Heart left ventricle (tissue), 16 donors: Measurements from ENCODE around the gene PACSIN2. TPM values are rescaled to one million over a fixed set of nuclear protein-coding genes. Genes with fewer than 3 reads are reported as not detected.

Experiments used
- ATAC-seq, 4 donors: fragments of 200-7000 bp; cut with Tn5 transposase; one replicate each; pipeline ENCODE4 v1.9.1; 2020 to 2022; ENCODE audit warnings: moderate library complexity in 4 of 4, mild to moderate bottlenecking in 3 of 4, moderate number of reproducible peaks in 1 of 4
- DNase-seq, 5 donors: peaks; one replicate each; pipeline ENCODE4 v3.0.0-alpha.2; 2020
- H3K27ac ChIP-seq, 12 donors: fragments of 200-600 bp; sonication (generic) in 4 of 12; one replicate each; pipeline versions ENCODE4 v1.5.0 to v1.8.0; 2016 to 2022; ENCODE audit warnings: mild to moderate bottlenecking in 2 of 12
- H3K27me3 ChIP-seq, 9 donors: fragments of 200-600 bp; sonication (generic) in 2 of 9; one replicate each; pipeline versions ENCODE4 v1.5.1 to v1.8.0; 2016 to 2022; ENCODE audit warnings: mild to moderate bottlenecking in 3 of 9
- H3K36me3 ChIP-seq, 9 donors: fragments of 200-600 bp; sonication (generic) in 2 of 9; one replicate each; pipeline versions ENCODE4 v1.5.0 to v1.8.0; 2018 to 2022; ENCODE audit warnings: mild to moderate bottlenecking in 2 of 9
- H3K4me1 ChIP-seq, 12 donors: fragments of 200-600 bp; sonication (generic) in 4 of 12; one replicate each; pipeline versions ENCODE4 v1.5.0 to v1.8.0; 2016 to 2022; ENCODE audit warnings: mild to moderate bottlenecking in 3 of 12
- H3K4me3 ChIP-seq, 12 donors: fragments of 200-600 bp; sonication (generic) in 4 of 12; one replicate each; pipeline versions ENCODE4 v1.5.0 to v1.8.0; 2017 to 2022; ENCODE audit warnings: mild to moderate bottlenecking in 9 of 12, moderate library complexity in 4 of 12
- H3K9me3 ChIP-seq, 12 donors: fragments of 200-600 bp; sonication (generic) in 4 of 12; one replicate each; pipeline versions ENCODE4 v1.5.0 to v1.8.0; 2016 to 2022; ENCODE audit warnings: mild to moderate bottlenecking in 1 of 12
- CTCF ChIP-seq, 12 donors: fragments of 200-600 bp; sonication (generic) in 4 of 12; IDR thresholded peaks; one replicate each; pipeline versions ENCODE4 v1.5.0 to v1.8.0; 2018 to 2022; ENCODE audit warnings: antibody characterized with exemption in 12 of 12, mild to moderate bottlenecking in 5 of 12
- POLR2A ChIP-seq, 2 donors: fragments of 450-650 bp; IDR thresholded peaks; one replicate each; pipeline ENCODE4 v1.6.1; 2017; ENCODE audit warnings: antibody characterized with exemption in 2 of 2, mild to moderate bottlenecking in 2 of 2, moderate library complexity in 2 of 2
- WGBS, 4 donors: extraction: QIAGEN DNeasy Blood & Tissue Kit in 2 of 4; methylation state at CpG; one replicate each; pipeline versions ENCODE4 v1.1.5 to v1.1.7; 2013 to 2018; 5-methylcytosine and 5-hydroxymethylcytosine counted together
- intact Hi-C, 10 donors: fragments of 100-400 bp; cut with DNase I; formaldehyde crosslinking; loops; one replicate each; pipeline versions ENCODE4 v1.11.1 to v1.14.2; 2022
- polyA plus RNA-seq, 2 donors: library from polyadenylated mRNA; stranded (reverse); fragments of 200-250 nt; gene quantifications; one replicate each; pipeline ENCODE4 v1.2.3, GENCODE V29; 2013
- total RNA-seq, 9 donors: library from RNA; depleted of rRNA in 2 of 9; stranded (reverse); fragments of >200 nt in 2 of 9; fragmentation: NEBNext Ultra II Directional in 3 of 9; extraction: Animal tissue kit (Norgen Biotek cat#: 25700) in 3 of 9; gene quantifications; one replicate each; pipeline versions ENCODE4 v1.1.0 to v1.2.4, GENCODE V29; 2016 to 2023
- donor health status: ischemic (EF 13 %, LVEDD 7.1; RV severe dilation, severe dysfunction).
- donor health status: healthy with polysubstance abuse.
- donor health status: DM: no; HTN: yes; CAD: no.
- donor health status: DM: no; HTN: no; CAD: no.
- donor health status: ischemic (EF 25% LVEDD 6.9; RV normal size, moderate dysfunction).
- donor health status: ischemic (EF 25% LVEDD 5.7; RV mildly dilated, moderate dysfunction).
- donor health status: healthy.
- donor health status: DM: yes; HTN: yes; CAD: no.
- donor health status: ischemic (EF 35%, LVEDD 5.7; RV mildly dilated, moderate dysfunction).
- donor health status: nonischemic (EF 11% LVEDD 7.7; RV severe dilation, severe dysfunction).
- donor health status: DM: yes; HTN: yes; CAD: no.
- donor health status: PGD.
- donor health status: ischemic (EF 29% LVEDD 5.4; RV normal size, mild dysfunction).
- donor health status: nonischemic (EF 23%, LVEDD 6.1; RV moderate dilation, normal function).

Gene PACSIN2
- total and polyA plus RNA-seq, 11 donors = 26.5 to 87.1 (median 59.3) TPM

- Histone ChIP-seq H3K9me3 (no peaks in the 10 kb centered on the region), H3K36me3 (peaks cover 0 to 4% (median 0%) of the 10 kb centered on the region in 9 donors), H3K4me1 (peaks cover 0 to 35% (median 18%) of the 10 kb centered on the region in 12 donors), H3K27ac (peak overlapping the region in 9 of 12 donors; percentile 93 to 98 (median 98)), H3K27me3 (no peaks in the 10 kb centered on the region), H3K4me3 (peak overlapping the region in 9 of 12 donors; percentile 79 to 95 (median 92))
- ATAC-seq (peak in 2 of 4 donors; percentile 2 to 7), DNase-seq (peak in 1 of 5 donors; percentile 66)
- TF ChIP-seq POLR2A (IDR thresholded peaks at IDR 0.05) (no peak), CTCF (IDR thresholded peaks at IDR 0.05) (no peak)
- intact Hi-C loops = loop anchor here in 3 of 10 donors (2.0 to 10.0 kb wide), 4 partner anchors 73 to 211 kb away; partner anchors contain the start of genes CYB5R3 (in 1 of the 3) and PACSIN2 (in 1 of the 3)
- 87 to 92% (median 89%) methylated on average over 14 of the region's 14 CpGs for WGBS, 4 donors
Observed at GRCh38 chr22:42857845-42858481, 157.0 kb downstream of the PACSIN2 start.

DNA sequence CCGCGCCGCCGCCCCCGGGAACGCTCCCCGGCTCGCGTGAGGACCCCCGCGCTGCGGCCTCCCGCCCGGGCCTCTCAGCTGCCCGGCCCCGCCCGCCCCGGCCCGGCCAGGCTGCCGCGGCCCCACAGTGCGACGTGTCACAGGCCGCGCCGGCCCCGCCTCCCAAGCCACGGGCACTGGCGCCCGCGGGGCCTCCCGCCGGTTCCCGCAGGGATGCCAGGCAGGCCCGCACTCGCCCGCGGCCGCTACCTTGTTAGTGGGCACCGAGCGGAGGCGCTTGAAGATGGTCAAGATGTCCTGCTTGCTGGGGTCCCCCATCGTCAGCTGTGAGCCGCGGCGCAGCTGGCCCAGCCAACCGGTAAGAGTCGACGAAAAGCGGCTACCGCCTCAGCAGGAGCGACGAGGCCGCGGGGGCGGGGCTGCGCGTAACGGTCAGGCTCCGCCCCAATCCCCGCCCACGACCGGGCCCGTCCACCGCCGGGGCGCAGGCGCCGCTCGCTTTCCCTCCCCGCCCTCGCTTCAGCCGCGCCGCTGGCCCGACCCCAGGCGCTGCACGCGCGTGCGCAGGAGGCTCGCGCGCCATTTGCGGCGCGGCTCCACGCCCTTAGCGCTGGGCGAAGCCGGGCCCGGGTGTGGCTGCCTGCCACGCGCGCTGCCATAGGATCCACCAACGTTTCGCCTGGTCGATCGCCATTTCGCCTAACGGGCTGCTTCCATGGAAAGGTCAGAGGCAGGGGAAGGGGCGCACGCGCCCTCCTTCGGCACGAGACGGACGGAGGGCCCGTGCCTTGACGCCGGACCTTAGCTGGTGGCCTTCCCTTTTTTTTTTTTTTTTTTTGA lies 157.9 kb downstream of the PACSIN2 start, which contains the start of gene ARFGAP3:
Gene ARFGAP3, minus strand, starts transcription at position 409 of the 840 bp plus-strand sequence. Its CDS starts 91 bp downstream, at position 318.
- DNase-seq (peak; percentile 94 to 98 (median 96)), ATAC-seq (peak; percentile 90 to 98 (median 96))
- Histone ChIP-seq H3K4me3 (peak within 1 kb of the TSS; percentile 72 to 95 (median 90)), H3K36me3 (peaks cover 0 to 4% (median 0%) of the 10 kb centered on the region in 9 donors), H3K4me1 (peaks cover 0 to 35% (median 18%) of the 10 kb centered on the region in 12 donors), H3K27me3 (no peaks in the 10 kb centered on the region), H3K9me3 (no peaks in the 10 kb centered on the region), H3K27ac (peak within 1 kb of the TSS; percentile 87 to 98 (median 98))
- WGBS, 4 donors = 5 to 25% (median 12%) methylated on average over 28 to 111 of the region's 111 CpGs
- intact Hi-C loops = loop anchor here in 3 of 10 donors (5.0 to 10.0 kb wide), 3 partner anchors 72 to 210 kb away; partner anchors contain the start of gene CYB5R3 (in 1 of the 3)
- peak; percentile 27 to 92 for TF ChIP-seq POLR2A (IDR thresholded peaks at IDR 0.05)
- TF ChIP-seq CTCF (IDR thresholded peaks at IDR 0.05) = no peak

GRCh38 chr22:42856179-42856864 lies 158.6 kb downstream of the PACSIN2 start:
- peak; percentile 71 to 81 (median 75) for DNase-seq
- WGBS, 4 donors = 0 to 1% (median 0%) methylated on average over 24 to 44 of the region's 44 CpGs
- peaks cover 0 to 35% (median 18%) of the 10 kb centered on the region in 12 donors for H3K4me1 ChIP-seq
- peak overlapping the region; percentile 72 to 95 (median 90) for H3K4me3 ChIP-seq
- TF ChIP-seq CTCF (IDR thresholded peaks at IDR 0.05) (no peak), POLR2A (IDR thresholded peaks at IDR 0.05) (no peak)
- intact Hi-C loops = loop anchor here in 3 of 10 donors (5.0 to 10.0 kb wide), 3 partner anchors 72 to 209 kb away; partner anchors contain the start of gene CYB5R3 (in 1 of the 3)
- H3K27ac ChIP-seq = peak overlapping the region; percentile 87 to 98 (median 98)
- H3K27me3 ChIP-seq = no peaks in the 10 kb centered on the region
- H3K9me3 ChIP-seq = no peaks in the 10 kb centered on the region
- peak; percentile 19 to 61 (median 32) for ATAC-seq
- H3K36me3 ChIP-seq = peaks cover 0 to 4% (median 0%) of the 10 kb centered on the region in 9 donors
